ENCODE results near the gene NPDC1.

NPDC1 gene

GRCh38 chr9:137025517-137025966 is 20.4 kb downstream of the NPDC1 start:
- DNase-seq (ENCODE audit: low read depth): no peak

- DNase-seq (ENCODE audit: low read depth): no peak
These were observed 22.4 kb downstream of the NPDC1 start for GRCh38 chr9:137023583-137023991.

- no peak for DNase-seq (ENCODE audit: low read depth)
These were observed 22.8 kb downstream of the NPDC1 start for GRCh38 chr9:137023157-137023556.

- no peak for DNase-seq (ENCODE audit: low read depth)
These were observed 23.3 kb downstream of the NPDC1 start for GRCh38 chr9:137022662-137023008.

- DNase-seq (ENCODE audit: low read depth): peak; percentile 67
These were observed 23.9 kb downstream of the NPDC1 start for GRCh38 chr9:137021979-137022661.

- DNase-seq (ENCODE audit: low read depth): no peak
These were observed 24.4 kb downstream of the NPDC1 start for GRCh38 chr9:137021568-137021978.

GRCh38 chr9:137020771-137021567 is 25.0 kb downstream of the NPDC1 start:
- no peak for DNase-seq (ENCODE audit: low read depth)

- DNase-seq (ENCODE audit: low read depth): no peak
These were observed 25.9 kb downstream of the NPDC1 start for GRCh38 chr9:137019891-137020683.

- no peak for DNase-seq (ENCODE audit: low read depth)
These were observed 27.0 kb downstream of the NPDC1 start for GRCh38 chr9:137018761-137019559.

GRCh38 chr9:137017791-137018497 is 28.0 kb downstream of the NPDC1 start:
- DNase-seq (ENCODE audit: low read depth): no peak

- no peak for DNase-seq (ENCODE audit: low read depth)
These were observed 28.9 kb downstream of the NPDC1 start for GRCh38 chr9:137017071-137017470.

- no peak for DNase-seq (ENCODE audit: low read depth)
These were observed 29.5 kb downstream of the NPDC1 start for GRCh38 chr9:137016436-137016835.

- no peak for DNase-seq (ENCODE audit: low read depth)
These were observed 30.0 kb downstream of the NPDC1 start for GRCh38 chr9:137015976-137016375.

GRCh38 chr9:137015540-137015930 is 30.4 kb downstream of the NPDC1 start:
- DNase-seq (ENCODE audit: low read depth): no peak

- no peak for DNase-seq (ENCODE audit: low read depth)
These were observed 31.0 kb downstream of the NPDC1 start for GRCh38 chr9:137014776-137015539.

- DNase-seq (ENCODE audit: low read depth): no peak
These were observed 31.8 kb downstream of the NPDC1 start for GRCh38 chr9:137014166-137014565.

GRCh38 chr9:137013571-137013940 is 32.4 kb downstream of the NPDC1 start:
- no peak for DNase-seq (ENCODE audit: low read depth)

GRCh38 chr9:137012694-137013570 is 33.0 kb downstream of the NPDC1 start:
- DNase-seq (ENCODE audit: low read depth): no peak

GRCh38 chr9:137011907-137012675 is 33.9 kb downstream of the NPDC1 start:
- no peak for DNase-seq (ENCODE audit: low read depth)

Measured in stimulated activated CD8-positive, alpha-beta memory T cell treated with anti-CD3 and anti-CD28 coated beads, Interleukin-4, amount 100 ng/mL, for 24 hours (primary cell).